Activated CD4-positive, alpha-beta T cell treated with anti-CD3 and anti-CD28 coated beads for 4 hours (primary cell): ENCODE results near the gene HDAC7.

Experiments
- DNase-seq, 2 donors: peaks; one replicate each; pipeline ENCODE4 v3.0.0-alpha.2; 2020

HDAC7 gene

GRCh38 chr12:47776471-47777143, 43.1 kb downstream of the HDAC7 start:
- no peak for DNase-seq

- no peak for DNase-seq
Observed at GRCh38 chr12:47775100-47775911, 44.4 kb downstream of the HDAC7 start.

- no peak for DNase-seq
Observed at GRCh38 chr12:47774663-47775062, 45.0 kb downstream of the HDAC7 start.

- no peak for DNase-seq
Observed at GRCh38 chr12:47773858-47774580, 45.7 kb downstream of the HDAC7 start.

- DNase-seq, result peak; percentile 66 to 74
Observed at GRCh38 chr12:47773062-47773857, 46.4 kb downstream of the HDAC7 start, which contains the start of gene SLC48A1. Gene SLC48A1, plus strand, starts transcription at chr12:47773238. Its CDS starts 67 bp downstream, at chr12:47773305.

- DNase-seq, result no peak
Observed at GRCh38 chr12:47772738-47773061, 47.0 kb downstream of the HDAC7 start.

- DNase-seq, result no peak
Observed at GRCh38 chr12:47772094-47772660, 47.5 kb downstream of the HDAC7 start.

GRCh38 chr12:47771304-47771703, 48.4 kb downstream of the HDAC7 start:
- DNase-seq, result no peak

GRCh38 chr12:47770086-47770726, 49.5 kb downstream of the HDAC7 start:
- DNase-seq, result no peak

GRCh38 chr12:47769234-47770085, 50.2 kb downstream of the HDAC7 start:
- DNase-seq, result no peak

GRCh38 chr12:47768323-47768811, 51.3 kb downstream of the HDAC7 start:
- DNase-seq, result no peak

GRCh38 chr12:47767216-47767724, 52.4 kb downstream of the HDAC7 start:
- DNase-seq, result peak; percentile 68 to 79

- DNase-seq, result no peak
Observed at GRCh38 chr12:47766502-47767215, 53.0 kb downstream of the HDAC7 start.

GRCh38 chr12:47763481-47764346, 56.0 kb downstream of the HDAC7 start:
- no peak for DNase-seq

- DNase-seq, result no peak
Observed at GRCh38 chr12:47762850-47763465, 56.7 kb downstream of the HDAC7 start.

- DNase-seq, result peak; percentile 72 to 76
Observed at GRCh38 chr12:47758834-47759690, 60.6 kb downstream of the HDAC7 start, which contains the start of gene RAPGEF3. Gene RAPGEF3, minus strand, starts transcription at chr12:47758880. Its CDS starts 324 bp downstream, at chr12:47758556.

GRCh38 chr12:47758584-47758833, 61.2 kb downstream of the HDAC7 start:
- no peak for DNase-seq
